Prostate gland (tissue), 2 donors: ENCODE data around the gene SPHK2. TPM values are rescaled to one million over a fixed set of nuclear protein-coding genes. Genes with fewer than 3 reads are reported as not detected.

Experiments
- DNase-seq: peaks from one replicate; pipeline ENCODE4 v3.0.0-alpha.2; 2019; ENCODE audit warnings: low spot score
- H3K27ac ChIP-seq, 2 donors: fragments of 200-600 bp; sonication (generic); 2 replicates each; pipeline ENCODE4 v1.5.1; 2017 to 2019
- H3K27me3 ChIP-seq: fragments of 200-600 bp; sonication (generic); replicated peaks from 2 replicates; pipeline ENCODE4 v1.5.1; 2019; ENCODE audit not compliant: insufficient read depth
- H3K36me3 ChIP-seq, 2 donors: fragments of 200-600 bp; sonication (generic); 1 replicate in 1 of 2; 2 replicates in 1 of 2; pipeline versions ENCODE4 v1.5.1 to v1.8.1; 2017 to 2019
- H3K4me1 ChIP-seq: fragments of 200-600 bp; sonication (generic); replicated peaks from 2 replicates; pipeline ENCODE4 v1.5.1; 2019
- H3K4me3 ChIP-seq, 2 donors: fragments of 200-600 bp; sonication (generic); 2 replicates each; pipeline ENCODE4 v1.5.1; 2017 to 2019
- H3K9me3 ChIP-seq: fragments of 200-600 bp; sonication (generic); 2 replicates; pipeline ENCODE4 v1.5.1; 2017
- POLR2A ChIP-seq: fragments of 450-650 bp; IDR thresholded peaks from one replicate; pipeline ENCODE4 v1.6.1; 2016; ENCODE audit warnings: antibody characterized with exemption, mild to moderate bottlenecking
- POLR2AphosphoS5 ChIP-seq: sonication (generic); formaldehyde crosslinking; IDR thresholded peaks from one replicate; pipeline ENCODE4 v1.6.1; 2017; ENCODE audit warnings: antibody characterized with exemption
- WGBS: methylation state at CpG from one replicate; pipeline ENCODE4 v1.1.5; 2018; 5-methylcytosine and 5-hydroxymethylcytosine counted together
- intact Hi-C: fragments of 100-400 bp; cut with DNase I; formaldehyde crosslinking; loops from one replicate; pipeline ENCODE4 v1.14.2; 2022
- total RNA-seq, 2 donors: library from RNA; depleted of rRNA; stranded (reverse); fragments of >200 nt; gene quantifications; one replicate each; pipeline ENCODE4 v1.1.0, GENCODE V29; 2016
- TF ChIP-seq, protein P1 (sequence below), 4 experiments: fragments of 200-600 bp in 2 of 4; fragments of 450-650 bp in 2 of 4; sonication (generic) in 2 of 4; IDR thresholded peaks; 1 replicate in 3 of 4; 2 replicates in 1 of 4; pipeline ENCODE4 v1.5.1; 2016 to 2019; ENCODE audit warnings: antibody characterized with exemption in 4 of 4, mild to moderate bottlenecking in 2 of 4, moderate library complexity in 2 of 4

Gene SPHK2
- total RNA-seq, 2 donors from 2014 or later = 24.8 to 25.4 TPM

DNA sequence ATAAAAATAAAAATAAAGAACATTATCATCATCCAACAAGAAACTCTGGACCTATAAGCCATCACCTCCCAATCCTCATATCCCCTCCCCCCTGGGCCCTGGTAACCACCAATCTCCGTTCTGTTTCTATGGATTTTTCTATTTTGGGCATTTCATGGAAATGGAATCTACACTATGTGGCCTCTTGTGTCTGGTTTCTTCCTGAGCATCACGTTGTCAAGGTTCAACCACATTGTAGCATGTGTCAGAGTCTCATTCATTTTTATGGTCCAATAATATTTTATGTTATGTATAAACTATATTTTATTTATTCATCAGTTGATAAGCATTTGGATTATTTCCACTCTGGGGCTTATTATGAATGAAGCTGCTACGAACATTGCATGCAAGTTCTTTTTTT lies 40.4 kb upstream of the SPHK2 start:
- Histone ChIP-seq H3K36me3 (no peaks in the 10 kb centered on the region), H3K9me3 (no peaks in the 10 kb centered on the region), H3K27me3 (no peaks in the 10 kb centered on the region), H3K27ac (no peak overlapping the region), H3K4me1 (peaks cover 6% of the 10 kb centered on the region), H3K4me3 (no peak overlapping the region)
- TF ChIP-seq POLR2AphosphoS5 (no peak), POLR2A (no peak)
- TF ChIP-seq, protein P1, sequence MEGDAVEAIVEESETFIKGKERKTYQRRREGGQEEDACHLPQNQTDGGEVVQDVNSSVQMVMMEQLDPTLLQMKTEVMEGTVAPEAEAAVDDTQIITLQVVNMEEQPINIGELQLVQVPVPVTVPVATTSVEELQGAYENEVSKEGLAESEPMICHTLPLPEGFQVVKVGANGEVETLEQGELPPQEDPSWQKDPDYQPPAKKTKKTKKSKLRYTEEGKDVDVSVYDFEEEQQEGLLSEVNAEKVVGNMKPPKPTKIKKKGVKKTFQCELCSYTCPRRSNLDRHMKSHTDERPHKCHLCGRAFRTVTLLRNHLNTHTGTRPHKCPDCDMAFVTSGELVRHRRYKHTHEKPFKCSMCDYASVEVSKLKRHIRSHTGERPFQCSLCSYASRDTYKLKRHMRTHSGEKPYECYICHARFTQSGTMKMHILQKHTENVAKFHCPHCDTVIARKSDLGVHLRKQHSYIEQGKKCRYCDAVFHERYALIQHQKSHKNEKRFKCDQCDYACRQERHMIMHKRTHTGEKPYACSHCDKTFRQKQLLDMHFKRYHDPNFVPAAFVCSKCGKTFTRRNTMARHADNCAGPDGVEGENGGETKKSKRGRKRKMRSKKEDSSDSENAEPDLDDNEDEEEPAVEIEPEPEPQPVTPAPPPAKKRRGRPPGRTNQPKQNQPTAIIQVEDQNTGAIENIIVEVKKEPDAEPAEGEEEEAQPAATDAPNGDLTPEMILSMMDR (IDR thresholded peaks at IDR 0.05) = no peak
- intact Hi-C loops = no loop called here
- no peak for DNase-seq
- 32% methylated on average over 3 of the region's 3 CpGs for WGBS

- Histone ChIP-seq H3K27me3 (no peaks in the 10 kb centered on the region), H3K9me3 (no peaks in the 10 kb centered on the region), H3K36me3 (no peaks in the 10 kb centered on the region), H3K27ac (peak overlapping the region in 1 of 2 donors; percentile 23), H3K4me1 (peaks cover 3% of the 10 kb centered on the region), H3K4me3 (no peak overlapping the region)
- DNase-seq = no peak
- TF ChIP-seq POLR2A = no peak
- TF ChIP-seq POLR2AphosphoS5 = peak; percentile 14
- TF ChIP-seq, protein P1 (IDR thresholded peaks at IDR 0.05) = no peak
- intact Hi-C loops = no loop called here
- WGBS = 55% methylated on average over 2 of the region's 2 CpGs
Measured at GRCh38 chr19:48582168-48582567, 37.1 kb upstream of the SPHK2 start.

- H3K4me3 ChIP-seq = no peak overlapping the region
- H3K27me3 ChIP-seq = no peaks in the 10 kb centered on the region
- 98% methylated on average over 3 of the region's 3 CpGs for WGBS
- peaks cover 3% of the 10 kb centered on the region for H3K4me1 ChIP-seq
- no peak overlapping the region for H3K27ac ChIP-seq
- no peaks in the 10 kb centered on the region for H3K9me3 ChIP-seq
- no peaks in the 10 kb centered on the region for H3K36me3 ChIP-seq
- TF ChIP-seq POLR2AphosphoS5 (no peak), POLR2A (no peak)
- TF ChIP-seq, protein P1 (IDR thresholded peaks at IDR 0.05) = no peak
- intact Hi-C loops = loop anchor here (5.0 kb wide), 1 partner anchor 80 kb away; no protein-coding TSS in a partner anchor
- DNase-seq = no peak
Measured at GRCh38 chr19:48587387-48587786, 31.9 kb upstream of the SPHK2 start.

DNA sequence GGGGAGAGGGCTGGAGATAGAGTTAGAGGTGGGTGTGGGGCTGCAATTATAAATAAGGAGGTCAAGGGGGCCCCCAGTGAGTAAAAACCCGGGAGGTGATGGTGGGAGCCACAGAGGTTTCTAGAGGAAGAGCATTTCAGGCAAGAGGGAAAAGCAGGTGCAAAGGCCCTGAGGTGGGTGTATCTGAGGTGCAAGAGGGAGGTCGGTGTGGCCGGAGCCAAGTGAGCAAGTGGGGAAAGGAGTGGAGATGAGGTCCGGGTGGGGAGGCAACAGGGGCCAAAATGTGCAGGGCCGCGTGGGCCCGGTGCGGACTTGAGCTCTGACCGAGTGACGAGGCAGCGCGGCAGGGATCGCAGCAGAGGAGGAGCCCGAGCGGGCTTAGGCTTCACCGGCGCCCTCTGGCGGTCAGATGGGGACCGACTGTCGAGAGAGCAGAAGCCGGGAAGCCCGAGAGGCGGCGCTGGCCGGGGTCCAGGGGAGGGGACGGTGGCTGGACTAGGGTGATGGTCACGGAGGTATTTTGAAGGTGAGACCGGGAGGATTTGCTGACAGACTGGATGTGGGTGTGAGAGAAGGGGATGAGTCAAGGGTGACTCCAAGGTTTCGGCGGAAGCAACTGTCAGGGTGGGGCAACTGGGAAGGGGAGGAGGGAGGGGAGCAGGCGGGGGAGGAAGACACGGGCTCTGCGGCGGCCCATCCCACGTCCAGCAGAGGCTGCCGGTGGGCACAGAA lies 30.5 kb upstream of the SPHK2 start:
- WGBS = 6% methylated on average over 36 of the region's 36 CpGs
- Histone ChIP-seq H3K9me3 (no peaks in the 10 kb centered on the region), H3K4me1 (peaks cover 3% of the 10 kb centered on the region), H3K36me3 (no peaks in the 10 kb centered on the region), H3K27ac (no peak overlapping the region), H3K27me3 (no peaks in the 10 kb centered on the region), H3K4me3 (peak overlapping the region in 1 of 2 donors; percentile 19)
- intact Hi-C loops = loop anchor here (5.0 kb wide), 1 partner anchor 82 kb away; no protein-coding TSS in a partner anchor
- DNase-seq = peak; percentile 91
- TF ChIP-seq POLR2A (peak; percentile 28), POLR2AphosphoS5 (peak; percentile 79)
- TF ChIP-seq, protein P1 (IDR thresholded peaks at IDR 0.05) = peak; percentile 86 to 97 (median 90)

- H3K27ac ChIP-seq = no peak overlapping the region
- no peaks in the 10 kb centered on the region for H3K4me1 ChIP-seq
- H3K4me3 ChIP-seq = no peak overlapping the region
- WGBS = 87% methylated on average over 5 of the region's 5 CpGs
- no peaks in the 10 kb centered on the region for H3K9me3 ChIP-seq
- no peak for TF ChIP-seq POLR2AphosphoS5
- no peak for TF ChIP-seq POLR2A
- TF ChIP-seq, protein P1 (IDR thresholded peaks at IDR 0.05) = no peak
- DNase-seq = no peak
- intact Hi-C loops = no loop called here
- H3K27me3 ChIP-seq = no peaks in the 10 kb centered on the region
- H3K36me3 ChIP-seq = no peaks in the 10 kb centered on the region
Measured at GRCh38 chr19:48591021-48591420, 28.3 kb upstream of the SPHK2 start.
